Breast epithelium (tissue), 4 donors: Measurements from ENCODE around the gene RPL28. TPM values are rescaled to one million over a fixed set of nuclear protein-coding genes. Genes with fewer than 3 reads are reported as not detected.

Experiments used
- DNase-seq, 2 donors: peaks; one replicate each; pipeline ENCODE4 v3.0.0-alpha.2; 2019; ENCODE audit warnings: low spot score in 2 of 2
- H3K27ac ChIP-seq, 2 donors: fragments of 200-600 bp; sonication (generic) in 1 of 2; one replicate each; pipeline ENCODE4 v1.5.1; 2016 to 2019; ENCODE audit warnings: mild to moderate bottlenecking in 1 of 2
- H3K27me3 ChIP-seq, 2 donors: fragments of 200-600 bp; sonication (generic) in 1 of 2; one replicate each; pipeline versions ENCODE4 v1.5.1 to v1.6.0; 2017 to 2019; ENCODE audit warnings: control low read depth in 1 of 2, mild to moderate bottlenecking in 1 of 2
- H3K36me3 ChIP-seq: fragments of 200-600 bp; one replicate; pipeline ENCODE4 v1.5.1; 2019
- H3K4me1 ChIP-seq, 2 donors: fragments of 200-600 bp; sonication (generic); one replicate each; pipeline ENCODE4 v1.5.1; 2016 to 2019; ENCODE audit warnings: control low read depth in 1 of 2
- H3K4me3 ChIP-seq, 3 donors: fragments of 200-600 bp; sonication (generic); 1 replicate in 2 of 3; 2 replicates in 1 of 3; pipeline ENCODE4 v1.5.1; 2016 to 2019; ENCODE audit warnings: mild to moderate bottlenecking in 3 of 3, moderate library complexity in 2 of 3
- H3K9me3 ChIP-seq, 2 donors: fragments of 200-600 bp; sonication (generic) in 1 of 2; one replicate each; pipeline ENCODE4 v1.5.1; 2016 to 2019; ENCODE audit warnings: control low read depth in 1 of 2
- CTCF ChIP-seq, 3 donors: fragments of 450-650 bp; IDR thresholded peaks; one replicate each; pipeline ENCODE4 v1.5.1; 2016 to 2017; ENCODE audit warnings: antibody characterized with exemption in 3 of 3, mild to moderate bottlenecking in 3 of 3, moderate library complexity in 3 of 3
- POLR2A ChIP-seq: fragments of 450-650 bp; IDR thresholded peaks from one replicate; pipeline ENCODE4 v1.6.1; 2016; ENCODE audit warnings: antibody characterized with exemption, mild to moderate bottlenecking, moderate library complexity
- POLR2AphosphoS5 ChIP-seq, 3 donors: sonication (generic); formaldehyde crosslinking; IDR thresholded peaks; one replicate each; pipeline ENCODE4 v1.6.1; 2017; ENCODE audit warnings: antibody characterized with exemption in 3 of 3
- intact Hi-C: fragments of 100-400 bp; cut with DNase I; formaldehyde crosslinking; loops from one replicate; pipeline ENCODE4 v1.15.1; 2023; ENCODE audit warnings: low total_unique reads
- total RNA-seq, 3 donors: library from RNA; depleted of rRNA; stranded (reverse); fragments of >200 nt; gene quantifications; one replicate each; pipeline ENCODE4 v1.1.0, GENCODE V29; 2016

RPL28 gene
- total RNA-seq, 3 donors from 2014 or later = 462 to 673 (median 471) TPM

GRCh38 chr19:55350620-55351315 is 35.0 kb upstream of the RPL28 start:
- no peak for DNase-seq
- Histone ChIP-seq H3K27me3 (peaks cover 11 to 32% of the 10 kb centered on the region in 2 donors), H3K36me3 (no peaks in the 10 kb centered on the region), H3K4me1 (peaks cover 0 to 4% of the 10 kb centered on the region in 2 donors), H3K4me3 (no peak overlapping the region), H3K27ac (no peak overlapping the region), H3K9me3 (no peaks in the 10 kb centered on the region)
- TF ChIP-seq CTCF (IDR thresholded peaks at IDR 0.05) (no peak), POLR2AphosphoS5 (IDR thresholded peaks at IDR 0.05) (no peak), POLR2A (no peak)
- intact Hi-C loops = no loop called here

GRCh38 chr19:55352040-55352439 is 33.7 kb upstream of the RPL28 start:
- Histone ChIP-seq H3K9me3 (no peaks in the 10 kb centered on the region), H3K4me1 (peaks cover 0 to 4% of the 10 kb centered on the region in 2 donors), H3K4me3 (no peak overlapping the region), H3K27me3 (peaks cover 11 to 32% of the 10 kb centered on the region in 2 donors), H3K27ac (no peak overlapping the region), H3K36me3 (no peaks in the 10 kb centered on the region)
- intact Hi-C loops = no loop called here
- no peak for TF ChIP-seq CTCF (IDR thresholded peaks at IDR 0.05)
- no peak for TF ChIP-seq POLR2A
- no peak for TF ChIP-seq POLR2AphosphoS5 (IDR thresholded peaks at IDR 0.05)
- no peak for DNase-seq

DNA sequence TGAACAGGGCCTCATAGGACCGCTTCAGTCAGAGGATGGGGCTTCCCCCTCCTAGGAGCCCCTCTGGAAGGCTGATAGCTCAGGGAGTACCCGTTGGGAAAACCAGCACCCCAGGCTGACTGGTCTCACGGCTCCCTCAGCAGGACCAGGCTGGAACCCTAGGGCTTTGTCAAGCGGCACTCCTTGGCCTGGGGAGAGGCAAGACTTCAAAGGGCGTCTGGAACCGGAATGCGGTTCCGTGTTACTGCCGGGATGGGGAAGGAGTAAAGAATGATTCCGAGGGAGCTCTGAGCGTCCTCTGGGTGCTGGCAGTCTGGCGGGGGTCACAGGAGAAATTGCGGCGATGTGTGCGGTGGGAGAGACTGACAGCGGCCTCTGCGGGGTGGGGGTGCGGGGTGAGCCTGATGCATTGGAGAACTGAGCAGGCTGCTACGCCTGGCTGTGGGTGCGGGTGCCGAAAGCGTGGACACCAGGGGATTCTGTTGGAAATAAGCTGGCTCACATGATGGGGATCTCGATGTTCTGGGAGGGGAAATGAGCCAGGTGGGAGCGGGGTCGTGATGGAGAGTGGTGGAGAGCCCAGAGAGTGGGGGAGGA is 33.1 kb upstream of the RPL28 start:
- no peak overlapping the region for H3K27ac ChIP-seq
- no peaks in the 10 kb centered on the region for H3K9me3 ChIP-seq
- H3K36me3 ChIP-seq = no peaks in the 10 kb centered on the region
- H3K4me1 ChIP-seq = peaks cover 0 to 4% of the 10 kb centered on the region in 2 donors
- TF ChIP-seq POLR2AphosphoS5 (IDR thresholded peaks at IDR 0.05) (no peak), POLR2A (no peak)
- intact Hi-C loops = no loop called here
- H3K27me3 ChIP-seq = peaks cover 11 to 32% of the 10 kb centered on the region in 2 donors
- peak overlapping the region in 1 of 3 donors; percentile 70 for H3K4me3 ChIP-seq
- no peak for DNase-seq

GRCh38 chr19:55353356-55353802 is 32.4 kb upstream of the RPL28 start:
- Histone ChIP-seq H3K4me3 (peak overlapping the region; percentile 22 to 70 (median 50)), H3K4me1 (peaks cover 0 to 4% of the 10 kb centered on the region in 2 donors), H3K27ac (no peak overlapping the region), H3K9me3 (no peaks in the 10 kb centered on the region), H3K27me3 (peaks cover 11 to 32% of the 10 kb centered on the region in 2 donors), H3K36me3 (no peaks in the 10 kb centered on the region)
- TF ChIP-seq POLR2A (no peak), POLR2AphosphoS5 (IDR thresholded peaks at IDR 0.05) (no peak), CTCF (IDR thresholded peaks at IDR 0.05) (no peak)
- intact Hi-C loops = no loop called here
- DNase-seq = no peak

DNA sequence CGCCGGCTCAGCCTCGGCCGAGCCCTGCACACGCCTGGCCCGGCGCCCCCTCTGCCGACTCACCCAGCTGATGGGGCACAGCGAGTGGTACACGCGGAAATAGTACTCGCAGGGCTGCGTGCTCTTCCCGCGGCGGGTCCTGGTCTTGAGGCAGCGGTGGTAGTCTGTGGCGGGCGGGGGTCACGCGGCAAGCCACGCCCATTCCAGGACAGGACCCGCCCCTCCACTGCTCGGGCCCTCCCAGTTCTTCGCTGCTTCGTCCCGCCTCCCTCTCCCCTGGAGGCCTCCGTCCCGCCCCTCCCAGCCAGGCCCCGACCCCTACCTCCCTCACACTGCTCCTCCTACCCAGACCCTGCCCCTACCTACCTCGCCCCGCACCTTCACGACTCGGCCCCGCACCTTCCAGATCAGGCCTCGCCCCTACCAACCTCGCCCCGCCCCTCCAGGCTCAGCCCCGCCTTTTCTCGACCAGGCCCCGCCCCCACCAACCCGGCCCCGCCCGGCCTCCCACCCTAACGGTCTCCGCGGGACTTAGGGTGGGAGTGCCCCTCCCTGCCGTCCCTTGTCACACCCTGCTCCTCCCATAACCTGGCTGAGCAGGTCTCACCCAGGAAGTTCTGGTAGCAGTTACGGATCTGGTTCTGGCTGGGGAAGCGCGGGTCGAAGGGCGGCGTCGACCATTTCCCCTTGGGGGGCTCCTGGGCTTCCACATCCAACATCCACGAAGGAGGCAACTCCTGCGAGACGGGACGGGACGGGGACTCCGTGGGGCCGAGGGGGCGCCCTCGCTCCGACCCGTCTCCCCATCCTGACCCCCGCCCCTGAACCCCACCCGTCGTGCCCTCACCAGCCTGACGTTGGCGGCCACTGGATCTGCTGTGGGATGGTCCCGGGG is 31.7 kb upstream of the RPL28 start:
- peaks cover 0 to 4% of the 10 kb centered on the region in 2 donors for H3K4me1 ChIP-seq
- H3K9me3 ChIP-seq = no peaks in the 10 kb centered on the region
- DNase-seq = peak in 1 of 2 donors; percentile 48
- peak overlapping the region in 1 of 2 donors; percentile 6 for H3K27ac ChIP-seq
- TF ChIP-seq POLR2AphosphoS5 (IDR thresholded peaks at IDR 0.05) (peak in 1 of 3 donors; percentile 24), CTCF (IDR thresholded peaks at IDR 0.05) (no peak)
- intact Hi-C loops = no loop called here
- peaks cover 11 to 32% of the 10 kb centered on the region in 2 donors for H3K27me3 ChIP-seq
- H3K36me3 ChIP-seq = no peaks in the 10 kb centered on the region
- peak overlapping the region; percentile 22 to 70 (median 50) for H3K4me3 ChIP-seq
